Adipose tissue (tissue), 3 donors: ENCODE measurements around the gene LARGE1. TPM values are rescaled to one million over a fixed set of nuclear protein-coding genes. Genes with fewer than 3 reads are reported as not detected.

Experiments
- H3K27ac ChIP-seq: one replicate; pipeline ENCODE4 v1.5.1; 2013; ENCODE audit warnings: low read depth, low read length
- WGBS, 3 donors: extraction: QIAGEN DNeasy Blood & Tissue Kit; methylation state at CpG; one replicate each; pipeline ENCODE4 v1.1.7; 2013; 5-methylcytosine and 5-hydroxymethylcytosine counted together
- polyA plus RNA-seq, 3 donors: library from polyadenylated mRNA; stranded (reverse); fragments of 200-250 nt; gene quantifications; one replicate each; pipeline ENCODE4 v1.2.3, GENCODE V29; 2013
- donor health status: healthy with polysubstance abuse.
- donor health status: Bipolar disorder and iron deficiency.
- donor health status: healthy.

Gene LARGE1
- polyA plus RNA-seq, 3 donors, result 4.0 to 7.9 (median 7.7) TPM

DNA sequence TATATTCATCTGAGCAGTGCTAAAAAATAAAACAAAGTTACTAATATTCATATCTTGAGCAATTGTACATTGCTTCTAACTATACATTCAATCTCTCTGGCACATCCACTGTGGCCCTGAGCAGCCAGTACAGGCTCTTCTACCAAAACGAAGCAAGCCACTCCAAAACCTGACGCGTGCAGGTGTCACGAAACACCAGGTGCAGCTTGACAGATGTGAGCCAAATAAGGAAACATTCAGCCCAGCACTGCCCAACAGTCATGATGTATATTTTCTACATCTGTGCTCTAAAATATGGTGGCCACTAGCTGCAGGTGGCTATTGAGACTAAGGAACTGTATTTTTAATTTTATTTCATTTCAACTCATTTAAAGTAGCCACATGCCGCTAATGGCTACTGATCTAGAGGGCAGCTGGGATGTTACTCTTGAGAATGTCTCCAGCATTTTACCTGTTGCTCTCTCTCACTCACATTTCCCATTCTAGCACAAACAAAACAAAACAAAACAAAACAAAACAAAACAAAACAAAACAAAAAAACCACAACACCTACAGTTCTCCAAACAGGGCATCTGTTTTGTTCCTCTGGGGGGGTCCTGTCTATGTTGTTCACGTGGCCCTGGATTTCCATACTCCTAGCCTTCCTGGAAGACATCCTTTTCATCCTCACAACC lies 77.7 kb downstream of the LARGE1 start:
- no peak overlapping the region for H3K27ac ChIP-seq
- 85 to 93% (median 93%) methylated on average over 6 of the region's 6 CpGs for WGBS, 3 donors

DNA sequence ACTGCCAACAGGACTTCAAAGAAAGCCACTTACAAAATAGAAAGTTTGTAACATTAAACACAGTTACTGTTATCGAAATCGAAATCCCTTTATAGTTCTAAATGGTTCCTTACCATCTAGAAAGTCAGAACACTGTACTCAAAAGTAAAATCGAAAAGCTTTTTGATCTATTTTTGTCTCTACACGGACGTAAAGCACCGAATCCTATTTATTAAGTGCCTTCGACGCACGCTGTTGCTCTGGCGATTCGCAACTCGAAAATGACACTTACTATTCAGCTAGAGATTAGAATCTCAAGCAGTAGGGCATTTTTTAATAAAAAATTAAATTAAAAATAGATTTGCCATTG lies 78.3 kb downstream of the LARGE1 start:
- no peak overlapping the region for H3K27ac ChIP-seq
- 76 to 88% (median 88%) methylated on average over 12 of the region's 12 CpGs for WGBS, 3 donors

DNA sequence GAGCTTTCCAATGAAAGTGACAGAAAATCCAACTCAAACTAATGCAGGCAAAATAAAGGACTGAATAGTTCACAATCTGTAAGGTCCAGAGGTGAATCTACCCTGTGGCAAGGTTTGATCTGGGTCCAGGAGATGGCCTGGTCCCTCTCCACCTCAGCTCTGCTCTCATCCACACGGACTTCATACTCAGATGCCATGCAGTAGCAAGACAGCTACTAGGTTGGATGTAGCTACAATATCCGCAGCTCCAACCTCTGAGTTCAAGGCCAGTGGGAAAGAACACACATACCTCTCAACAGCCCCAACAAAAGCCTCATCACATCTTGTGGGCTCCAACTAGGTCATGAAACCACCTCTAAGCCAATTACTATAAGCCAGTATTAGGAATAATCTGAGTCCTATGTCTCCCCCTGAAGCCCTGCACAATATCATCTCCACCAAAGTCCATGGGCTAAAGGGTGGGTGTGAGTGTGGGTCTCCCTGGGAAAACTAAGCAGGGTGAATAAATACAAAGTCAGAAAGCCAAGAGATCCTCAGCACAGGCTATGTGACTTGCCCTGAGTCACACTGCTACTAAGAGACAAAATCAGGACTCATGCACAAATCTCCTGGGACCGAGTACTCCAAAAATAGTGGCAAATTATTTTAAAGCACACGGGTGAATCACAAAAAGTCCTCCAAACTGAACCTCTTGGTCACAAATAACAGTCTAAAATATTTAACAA lies 78.8 kb downstream of the LARGE1 start:
- WGBS, 3 donors, result 67 to 76% (median 75%) methylated on average over 4 of the region's 4 CpGs
- H3K27ac ChIP-seq, result no peak overlapping the region

DNA sequence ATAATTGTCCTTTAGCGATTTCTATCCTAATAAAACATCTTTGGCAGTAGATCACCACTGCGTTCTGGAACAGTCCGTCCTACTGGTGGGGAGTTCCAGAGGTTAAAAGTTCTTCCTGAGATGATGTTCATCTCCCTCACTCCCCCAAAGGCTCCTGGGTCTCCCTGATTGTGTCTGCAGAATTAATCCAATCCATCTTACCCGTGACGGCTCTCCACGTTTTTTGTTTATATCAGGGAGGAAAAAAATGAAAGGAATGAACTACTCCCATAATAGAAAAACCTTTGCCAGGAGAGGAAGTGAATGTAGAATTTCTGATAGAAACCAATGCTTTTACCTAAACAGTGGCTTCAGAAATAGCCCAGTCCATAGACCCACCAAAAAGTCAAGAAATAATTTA lies 81.6 kb downstream of the LARGE1 start:
- no peak overlapping the region for H3K27ac ChIP-seq
- WGBS, 3 donors, result 55 to 62% (median 56%) methylated on average over 6 of the region's 6 CpGs

DNA sequence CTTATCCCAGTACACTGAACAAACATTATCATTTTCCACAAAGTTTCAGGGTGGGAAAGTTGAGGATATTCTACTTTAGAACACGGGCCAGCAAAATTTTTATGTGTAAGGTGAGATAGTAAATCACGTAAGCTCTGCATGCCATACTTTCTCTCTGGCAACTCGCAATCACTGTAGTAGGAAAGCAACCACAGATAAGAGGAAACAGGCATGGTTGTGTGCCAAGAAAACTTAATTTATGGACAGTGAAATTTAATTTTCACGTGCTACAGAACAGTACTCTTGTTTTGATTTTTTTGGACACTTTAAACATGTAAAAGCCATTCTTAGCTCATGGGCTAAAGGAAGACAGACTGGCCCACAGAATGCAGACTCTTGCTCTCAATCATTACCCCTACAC lies 82.5 kb downstream of the LARGE1 start:
- H3K27ac ChIP-seq, result no peak overlapping the region
- 16 to 38% (median 37%) methylated on average over 4 of the region's 4 CpGs for WGBS, 3 donors

DNA sequence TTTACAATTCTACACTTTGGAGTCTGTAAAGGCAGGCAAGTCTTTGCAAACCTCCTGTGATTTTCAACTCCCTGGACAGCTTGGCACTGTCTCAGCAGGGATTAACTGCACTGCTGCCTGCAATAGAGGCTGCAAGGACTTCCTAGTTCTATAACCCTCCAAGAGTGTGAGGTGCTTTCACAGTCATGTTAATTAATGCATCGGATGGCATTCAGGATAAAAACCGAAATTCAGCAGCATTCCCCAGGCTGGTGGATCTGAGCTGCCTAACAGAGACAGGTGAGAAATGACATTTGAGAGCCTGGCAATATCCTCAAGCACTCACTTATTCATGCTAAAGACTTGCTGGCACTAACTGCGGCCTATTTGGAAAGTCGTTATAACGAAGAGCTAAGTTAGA lies 85.0 kb downstream of the LARGE1 start:
- 76 to 92% (median 90%) methylated on average over 5 of the region's 5 CpGs for WGBS, 3 donors

DNA sequence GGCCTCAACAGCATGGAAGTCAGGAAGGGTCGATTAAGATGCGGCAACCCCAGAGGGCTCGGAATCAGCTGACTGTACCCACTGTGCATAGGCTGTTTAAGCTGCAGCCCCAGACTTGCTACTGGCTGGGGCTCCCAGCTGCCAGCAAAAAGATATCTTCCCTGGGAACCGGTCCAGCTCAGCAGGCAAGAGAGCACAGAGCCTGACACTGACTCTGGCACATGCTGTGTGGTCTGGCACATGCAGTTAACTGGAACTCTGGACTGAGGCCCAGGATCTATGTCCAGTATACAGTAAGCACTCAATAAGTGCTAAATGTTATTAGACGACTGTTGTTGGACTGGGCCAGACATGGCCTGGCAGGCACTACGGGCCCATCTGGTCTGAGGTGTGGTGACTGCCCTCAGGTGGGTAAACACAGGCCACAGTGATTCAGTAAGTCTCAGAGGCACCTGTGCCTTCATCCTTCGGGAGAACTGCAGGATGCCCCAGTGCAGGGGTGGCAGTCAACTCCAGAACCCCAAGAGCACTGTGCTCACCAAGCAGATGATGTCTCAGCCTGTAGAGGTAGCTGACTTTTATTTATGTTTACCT lies 87.6 kb downstream of the LARGE1 start:
- H3K27ac ChIP-seq, result no peak overlapping the region
- 41 to 71% (median 69%) methylated on average over 7 of the region's 7 CpGs for WGBS, 3 donors

More for the DNA sequence above, 85.0 kb downstream of the LARGE1 start:
- H3K27ac ChIP-seq, result no peak overlapping the region

DNA sequence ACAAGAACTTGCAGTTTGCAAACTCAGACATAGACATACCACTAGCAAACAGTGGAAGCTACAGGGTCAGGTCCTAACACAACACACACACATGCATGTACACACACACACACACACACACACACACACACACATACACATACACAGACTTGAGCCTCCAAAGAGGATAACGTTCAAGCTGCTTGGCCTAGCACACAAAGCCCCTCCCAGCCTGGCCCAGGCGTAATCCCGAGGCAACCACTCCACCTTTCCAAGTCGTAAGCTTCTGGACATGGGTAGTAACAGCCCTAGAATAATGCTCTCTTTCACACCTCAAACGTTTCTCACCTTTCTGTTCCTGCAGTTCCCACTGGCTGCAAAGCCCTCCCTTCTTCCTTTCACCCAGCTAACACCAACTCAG lies 88.6 kb downstream of the LARGE1 start:
- H3K27ac ChIP-seq, result no peak overlapping the region
- 57 to 74% (median 73%) methylated on average over 5 of the region's 5 CpGs for WGBS, 3 donors

DNA sequence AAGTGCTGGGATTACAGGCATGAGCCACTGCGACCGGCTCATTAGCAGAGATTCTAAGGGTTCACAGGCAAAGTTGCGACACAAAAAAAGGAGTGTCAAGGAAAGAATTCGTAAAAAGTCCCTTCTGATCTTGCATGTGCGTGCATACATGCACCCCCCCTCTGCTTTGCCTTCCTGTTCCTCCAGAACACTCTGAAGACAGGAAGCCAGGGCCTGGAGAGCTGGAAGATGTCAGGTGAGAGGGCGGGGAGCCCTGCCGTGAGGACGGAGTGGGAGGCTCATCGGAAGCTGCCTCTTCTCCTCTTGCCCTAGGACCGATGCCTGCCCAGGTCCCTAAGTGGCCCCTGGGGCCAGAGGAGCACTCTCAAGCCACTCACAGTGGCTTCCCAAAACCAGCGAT lies 89.1 kb downstream of the LARGE1 start:
- 74 to 86% (median 77%) methylated on average over 11 of the region's 11 CpGs for WGBS, 3 donors
- H3K27ac ChIP-seq, result no peak overlapping the region

DNA sequence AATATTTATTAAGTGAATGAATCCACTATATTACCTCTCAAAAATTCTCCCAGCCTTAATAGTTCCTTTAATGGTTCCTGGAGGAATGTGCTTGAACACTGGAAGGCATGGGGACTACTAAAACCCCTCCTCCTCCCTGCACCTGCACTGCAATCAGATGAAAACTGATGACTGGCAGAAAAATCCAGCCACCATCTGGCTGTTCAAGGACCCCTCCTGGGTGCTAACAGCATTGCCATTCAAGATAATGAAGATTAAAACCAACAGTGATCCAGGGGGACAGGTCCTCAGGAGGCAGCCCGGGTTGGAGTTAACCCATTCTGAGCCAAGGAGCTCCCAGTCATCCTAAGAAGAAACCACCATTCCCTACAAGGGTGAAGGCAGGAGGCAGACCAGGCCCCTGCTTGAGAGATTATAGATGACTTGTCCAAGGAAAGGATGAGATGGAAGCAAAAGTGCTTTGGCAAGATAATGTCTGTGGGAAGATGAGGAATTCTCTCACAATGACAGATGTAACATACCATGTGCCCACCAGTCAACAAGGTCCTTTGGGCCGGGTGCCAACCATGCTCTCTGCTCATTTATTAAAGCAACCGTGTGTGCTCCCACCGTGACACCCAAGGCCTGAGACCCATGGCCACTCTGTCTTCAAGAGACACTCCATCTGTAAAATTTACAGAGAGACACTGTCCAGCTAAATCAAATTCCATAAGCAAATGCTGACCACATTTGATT lies 90.6 kb downstream of the LARGE1 start:
- 52 to 66% (median 62%) methylated on average over 4 of the region's 4 CpGs for WGBS, 3 donors
- H3K27ac ChIP-seq, result no peak overlapping the region

DNA sequence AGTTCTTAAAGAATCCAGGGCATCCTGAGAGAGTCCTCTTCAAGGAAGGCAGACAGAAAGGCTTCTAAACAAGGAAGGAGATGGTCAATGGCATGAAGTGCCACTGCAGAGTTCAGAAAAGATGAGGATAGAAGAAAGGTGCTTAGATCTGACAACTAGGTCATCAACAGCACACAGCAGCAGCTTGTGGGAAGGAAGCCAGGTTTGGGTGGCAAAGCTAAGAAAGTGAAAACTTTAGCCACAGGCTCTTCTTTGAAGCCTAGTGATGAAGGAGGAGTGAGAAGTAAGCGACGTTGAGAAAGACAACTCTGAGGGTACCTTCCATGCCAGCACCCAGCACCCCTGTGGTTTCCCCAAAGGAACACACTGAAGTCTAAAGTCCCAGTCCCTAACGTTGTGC lies 92.0 kb downstream of the LARGE1 start:
- WGBS, 3 donors, result 86 to 91% (median 88%) methylated on average over 3 of the region's 3 CpGs
- no peak overlapping the region for H3K27ac ChIP-seq

DNA sequence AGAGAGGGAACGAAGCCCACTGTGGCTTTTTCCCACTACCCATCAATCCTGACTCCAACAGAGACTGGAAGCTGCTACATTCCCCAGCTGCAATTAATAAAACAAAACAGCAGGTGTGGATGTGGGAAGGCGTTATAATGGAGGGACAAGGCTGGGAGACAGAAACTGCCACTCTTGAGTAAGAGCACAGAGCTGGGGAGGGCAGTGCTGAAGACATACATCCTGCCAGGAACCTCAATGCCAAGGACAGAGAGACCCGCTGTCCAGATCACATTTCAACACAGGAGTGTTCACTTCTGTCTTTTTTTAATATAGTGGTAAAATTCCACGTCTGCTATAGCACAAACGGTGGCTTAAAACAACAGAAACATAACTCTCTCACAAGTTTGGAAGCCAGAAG lies 94.5 kb downstream of the LARGE1 start:
- 77 to 90% (median 87%) methylated on average over 5 of the region's 5 CpGs for WGBS, 3 donors
- no peak overlapping the region for H3K27ac ChIP-seq

DNA sequence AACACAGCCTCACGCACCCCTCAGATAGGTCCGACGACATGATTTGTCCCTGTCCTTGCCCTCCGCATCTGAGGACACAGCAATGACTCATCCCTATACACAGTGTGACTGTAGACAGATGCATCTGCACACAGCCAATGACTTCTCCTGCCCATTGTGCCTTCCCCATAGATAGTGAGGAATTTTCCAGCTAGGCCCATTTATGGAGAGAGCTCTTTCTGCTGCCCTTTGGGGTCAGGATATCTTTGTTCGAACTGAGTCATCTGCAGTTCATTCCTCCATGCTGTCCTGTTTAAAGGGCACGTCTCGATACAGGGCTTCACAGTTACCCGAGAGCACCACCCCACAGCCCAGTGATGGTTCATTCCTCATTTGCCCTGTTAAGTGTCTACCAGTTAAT lies 96.7 kb downstream of the LARGE1 start:
- 80 to 92% (median 87%) methylated on average over 8 of the region's 8 CpGs for WGBS, 3 donors
- no peak overlapping the region for H3K27ac ChIP-seq

DNA sequence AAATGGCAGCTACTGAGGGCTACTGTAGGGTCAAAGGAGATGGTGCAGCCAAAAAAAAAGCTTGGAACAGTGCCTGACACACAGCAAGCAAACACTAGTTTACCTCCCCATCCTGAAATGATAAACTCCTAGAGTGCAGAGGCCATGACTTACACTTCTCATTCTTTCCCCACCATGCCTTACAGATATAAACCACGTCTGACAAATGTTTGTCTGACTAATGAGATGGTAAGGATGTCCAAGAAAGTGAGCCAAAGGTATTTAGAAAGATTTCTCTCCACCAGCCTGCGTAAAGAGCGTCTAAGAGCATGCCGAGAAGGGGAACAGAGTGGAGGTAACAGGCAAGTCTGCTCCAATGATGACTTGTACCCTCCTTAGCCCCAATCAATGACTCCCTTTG lies 99.0 kb downstream of the LARGE1 start:
- no peak overlapping the region for H3K27ac ChIP-seq
- WGBS, 3 donors, result 82 to 97% (median 91%) methylated on average over 4 of the region's 4 CpGs

DNA sequence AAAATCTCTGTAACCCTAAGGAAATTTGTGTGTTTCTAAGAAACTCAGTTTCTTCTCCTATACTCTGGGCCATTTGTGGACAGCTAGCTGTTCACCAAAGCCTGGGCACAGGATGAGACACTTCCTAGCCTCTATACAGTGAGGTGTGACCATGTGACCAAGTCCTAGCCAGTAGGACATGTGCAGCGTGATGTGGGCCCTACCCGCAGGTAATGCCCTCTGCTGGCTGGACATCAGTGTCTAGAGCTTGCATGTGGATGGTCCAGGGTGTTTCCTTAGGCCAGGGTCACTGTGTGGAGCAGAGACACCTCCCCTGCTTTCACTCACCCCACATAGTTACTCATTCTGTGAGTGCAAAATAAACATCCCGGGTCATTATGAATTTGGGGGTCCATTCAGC lies 100.5 kb downstream of the LARGE1 start:
- 89 to 97% (median 96%) methylated on average over 3 of the region's 3 CpGs for WGBS, 3 donors
- H3K27ac ChIP-seq, result no peak overlapping the region

DNA sequence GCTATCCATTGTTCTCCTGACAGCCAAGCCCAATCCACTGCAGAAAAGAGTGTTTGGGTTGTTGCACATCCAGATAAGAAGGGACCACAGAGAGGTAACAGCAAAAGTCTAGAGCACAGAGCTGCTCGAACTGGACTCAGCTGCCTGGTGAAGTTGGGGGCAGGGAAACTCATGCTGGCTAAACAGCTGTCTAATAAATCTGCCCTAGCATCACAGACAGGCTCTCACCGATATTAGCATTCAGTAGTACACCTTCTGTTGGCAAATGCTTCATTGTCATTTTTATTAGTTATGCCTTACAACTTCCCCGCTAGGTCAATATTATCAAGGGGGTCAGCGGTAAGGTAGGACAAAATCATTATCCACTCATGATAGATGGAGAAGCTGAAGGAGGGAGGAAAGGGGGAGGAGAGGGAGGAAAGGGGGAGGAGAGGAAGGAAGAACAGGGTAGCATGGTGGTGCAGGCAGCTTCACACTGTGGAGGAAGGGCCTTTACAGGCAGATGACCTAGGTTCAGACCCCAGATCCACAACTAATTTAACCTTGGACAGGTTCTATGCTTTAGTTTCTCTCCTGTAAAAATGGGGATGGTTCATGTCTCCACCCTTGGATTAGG lies 102.7 kb downstream of the LARGE1 start:
- 77 to 88% (median 87%) methylated on average over 4 of the region's 4 CpGs for WGBS, 3 donors
- H3K27ac ChIP-seq, result no peak overlapping the region

DNA sequence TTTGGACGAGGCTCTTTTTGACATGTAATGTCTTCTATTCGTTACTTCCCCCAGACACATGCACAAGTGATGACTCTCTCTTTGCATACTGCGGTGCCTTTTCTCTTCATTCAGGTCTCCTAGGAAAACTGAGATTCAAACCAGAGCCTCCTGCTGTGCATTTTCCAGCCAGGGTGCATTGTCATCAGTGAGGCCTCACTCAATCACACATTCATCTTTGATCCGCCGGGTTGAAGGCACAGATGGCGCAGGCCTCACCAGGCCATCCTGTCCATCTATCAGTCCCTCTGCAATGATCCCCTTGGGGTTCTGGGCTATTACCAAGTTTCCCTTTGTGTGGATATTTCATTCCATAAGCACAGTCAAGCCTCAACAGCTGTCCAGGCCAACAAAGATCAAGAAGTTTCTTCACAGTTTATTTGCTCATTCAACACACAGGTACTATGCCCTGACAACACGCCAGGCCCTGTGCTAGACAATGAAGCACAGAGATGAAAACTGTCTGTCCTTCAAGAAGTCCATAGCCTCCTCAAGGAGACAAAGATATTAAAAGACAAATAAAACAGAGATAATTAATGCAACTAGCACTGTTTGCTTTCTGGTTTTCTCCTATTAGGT lies 107.8 kb downstream of the LARGE1 start:
- no peak overlapping the region for H3K27ac ChIP-seq
- 75 to 82% (median 81%) methylated on average over 7 of the region's 7 CpGs for WGBS, 3 donors

DNA sequence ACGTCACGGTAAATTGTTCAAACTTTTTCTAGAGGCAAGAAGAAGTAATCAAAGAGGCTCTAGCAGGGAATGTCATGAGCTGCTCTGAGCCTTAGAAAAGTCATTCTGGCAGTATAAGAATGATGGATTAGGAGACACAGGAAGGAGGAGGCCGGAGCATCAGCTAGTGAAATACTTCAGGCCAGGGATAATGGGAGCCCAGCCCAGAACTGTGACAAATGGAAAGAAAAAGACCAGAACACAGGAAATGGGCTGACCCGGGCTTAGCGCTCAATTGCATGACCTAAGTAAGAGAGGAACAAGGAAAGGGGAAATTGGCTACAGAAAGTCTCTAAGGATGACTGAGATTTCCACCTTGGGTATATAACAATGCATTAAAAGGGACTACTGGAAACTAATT lies 108.6 kb downstream of the LARGE1 start:
- no peak overlapping the region for H3K27ac ChIP-seq
- 18 to 48% (median 23%) methylated on average over 5 of the region's 5 CpGs for WGBS, 3 donors
